ENCODE measurements around the gene RNF123. TPM values are rescaled to one million over a fixed set of nuclear protein-coding genes. Genes with fewer than 3 reads are reported as not detected.

Gene RNF123
- total and polyA plus RNA-seq, 10 of the 15 experiments (the other 5 are each of a cell fraction or from before 2014, with no cell fraction given): 4.2 to 31.5 (median 17.6) TPM

DNA sequence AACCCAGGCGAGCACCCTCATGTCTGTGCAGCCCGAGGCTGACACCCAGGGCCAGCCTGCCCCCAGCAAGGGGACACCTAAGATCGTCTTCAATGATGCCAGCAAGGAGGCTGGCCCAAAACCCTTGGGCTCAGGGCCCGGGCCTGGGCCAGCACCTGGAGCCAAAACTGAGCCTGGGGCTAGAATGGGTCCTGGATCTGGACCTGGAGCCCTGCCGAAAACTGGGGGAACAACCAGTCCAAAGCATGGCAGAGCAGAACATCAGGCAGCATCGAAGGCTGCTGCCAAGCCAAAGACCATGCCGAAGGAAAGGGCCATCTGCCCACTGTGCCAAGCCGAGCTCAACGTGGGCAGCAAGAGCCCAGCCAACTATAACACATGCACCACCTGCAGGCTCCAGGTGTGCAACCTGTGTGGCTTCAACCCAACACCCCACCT is 46.6 kb upstream of the RNF123 start:
- ChIA-PET CTCF (no interaction called here), RAD21 (ENCODE audit: unreplicated experiment) (no interaction called here), SMC1A (ENCODE audit: uncharacterized antibody, unreplicated experiment) (no interaction called here), POLR2A (no interaction called here)
- intact Hi-C loops (cut with micrococcal nuclease; ENCODE audit: unreplicated experiment) (no loop called here), in situ Hi-C loops (cut with MboI) (no loop called here)
- FAIRE-seq: no peak
- Histone ChIP-seq H3K4me1 (ENCODE audit: control insufficient read depth, insufficient read depth, low read length) (peaks cover under 1% of the 10 kb centered on the region; the same call in 1 of the 2 replicates), H3K27ac (ENCODE audit: control insufficient read depth, insufficient read depth) (no peak overlapping the region), H3K79me2 (ENCODE audit: control insufficient read depth, insufficient read depth, low read length) (no peaks in the 10 kb centered on the region), H3K4me3 (no peak overlapping the region), H3K9ac (ENCODE audit: control insufficient read depth, insufficient read depth, low read length) (no peak overlapping the region), H2AFZ (ENCODE audit: control insufficient read depth, low read depth, low read length) (no peak overlapping the region), H3K36me3 (ENCODE audit: control insufficient read depth in 2 of 2, insufficient read depth in 2 of 2, low read length in 1 of 2) (no peaks in the 10 kb centered on the region), H3K4me2 (ENCODE audit: control insufficient read depth, insufficient read depth) (no peak overlapping the region), H3K9me3 (replicated peaks; ENCODE audit: control insufficient read depth, insufficient read depth, low read length) (no peaks in the 10 kb centered on the region), H3K27me3 (replicated peaks in 1 of 2; ENCODE audit: control insufficient read depth in 2 of 2, insufficient read depth in 2 of 2, low read length in 1 of 2) (no peaks in the 10 kb centered on the region), H4K20me1 (ENCODE audit: control insufficient read depth, insufficient read depth) (no peaks in the 10 kb centered on the region)
- BruUV-seq (replicated peaks): no TSS peak
- 17% methylated on average over 7 of the region's 9 CpGs for WGBS (ENCODE audit: insufficient coverage, insufficient replicate concordance, low lambda C conversion rate, missing lambda C conversion rate)
- DNase-seq (ENCODE audit: low read depth, low spot score): no peak
- ATAC-seq: no peak
- TF ChIP-seq CREB1 (IDR thresholded peaks at IDR 0.05; ENCODE audit: low read depth) (no peak), SRF (IDR thresholded peaks at IDR 0.05; ENCODE audit: low read depth in 2 of 2, low read length in 2 of 2) (no peak), RCOR1 (conservative IDR thresholded peaks at IDR 0.05; ENCODE audit: low read depth, low read length) (no peak), TAF1 (IDR thresholded peaks at IDR 0.05; ENCODE audit: borderline replicate concordance, low read depth, low read length) (no peak), BRCA1 (IDR thresholded peaks at IDR 0.05; ENCODE audit: low read depth, low read length) (no peak), MYC (IDR thresholded peaks at IDR 0.05; ENCODE audit: insufficient read depth, insufficient read length, insufficient replicate concordance, low read length, severe bottlenecking) (no peak), WRNIP1 (IDR thresholded peaks at IDR 0.05; ENCODE audit: borderline replicate concordance, low read depth, low read length) (no peak), EP300 (IDR thresholded peaks at IDR 0.05; ENCODE audit: borderline replicate concordance in 1 of 2, control insufficient read depth in 1 of 2, low read depth in 2 of 2, low read length in 2 of 2) (no peak), SREBF1 (IDR thresholded peaks at IDR 0.05; ENCODE audit: low read length) (no peak), HDAC2 (IDR thresholded peaks at IDR 0.05) (no peak), MEF2A (IDR thresholded peaks at IDR 0.05; ENCODE audit: insufficient read depth, low read depth, low read length) (no peak), BCL3 (IDR thresholded peaks at IDR 0.05; ENCODE audit: borderline replicate concordance, insufficient read depth, low read depth, low read length, poor library complexity, severe bottlenecking) (no peak), CBX5 (IDR thresholded peaks at IDR 0.05; ENCODE audit: low read depth) (no peak), CEBPZ (IDR thresholded peaks at IDR 0.05; ENCODE audit: low read depth, low read length) (no peak), CUX1 (IDR thresholded peaks at IDR 0.05; ENCODE audit: insufficient replicate concordance, low read depth, low read length) (no peak)
